Measurements from ENCODE around the gene PIP5K1C. TPM values are rescaled to one million over a fixed set of nuclear protein-coding genes. Genes with fewer than 3 reads are reported as not detected.
"Not testable (repeated sequence)": the region's sequence is repeated elsewhere in the genome, so short reads cannot be mapped to it uniquely, and the experiment has no call there.

The PIP5K1C gene
- polyA plus RNA-seq, 3 donors = 8.7 to 18.7 (median 18.0) TPM

DNA sequence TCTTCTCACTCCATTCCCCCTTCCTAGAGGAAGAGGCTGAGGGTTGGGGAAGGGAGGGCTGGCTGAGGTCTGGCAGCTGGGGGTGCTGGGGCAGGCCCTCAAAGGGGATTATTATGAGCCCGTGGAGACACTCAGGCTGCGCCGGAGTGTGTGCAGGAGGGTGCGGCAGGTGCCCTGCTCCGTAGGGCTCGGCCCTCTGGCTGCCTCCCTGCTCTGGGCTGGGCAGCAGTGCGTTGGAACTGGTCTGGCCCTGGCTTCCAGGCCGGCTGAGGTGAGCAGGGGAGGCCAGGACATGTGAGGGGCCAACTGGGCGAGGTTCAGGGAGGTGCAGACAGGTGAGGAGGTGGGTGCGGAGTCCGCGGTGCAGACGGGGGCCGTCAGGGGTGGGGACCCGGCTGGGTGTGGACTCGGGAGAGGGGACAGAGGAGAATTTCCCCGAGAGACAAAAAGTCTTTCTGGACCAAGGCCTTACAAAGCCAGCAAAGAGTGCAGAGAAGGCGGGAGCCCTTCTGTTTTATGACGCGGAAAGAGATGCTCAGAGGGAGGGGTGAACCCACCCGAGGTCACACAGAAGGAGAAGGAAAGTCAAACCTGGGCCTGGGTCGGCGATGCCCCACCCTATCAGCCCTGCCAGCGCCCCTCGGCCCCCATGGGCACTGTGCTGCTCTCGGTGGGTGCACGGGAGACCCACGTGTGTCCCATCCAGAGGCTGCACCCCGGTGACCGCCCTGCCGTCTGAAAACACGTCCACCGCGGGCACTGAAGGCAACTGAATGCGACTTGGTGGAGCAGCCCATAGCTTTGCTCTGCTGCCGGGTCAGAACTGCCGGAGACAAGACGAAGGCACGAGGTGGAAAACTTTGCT, 31.0 kb downstream of the PIP5K1C start:
- 72 to 83% (median 76%) methylated on average over 39 of the region's 39 CpGs for WGBS, 3 donors
- no peak overlapping the region for H3K27ac ChIP-seq (ENCODE audit: low read depth, low read length)

DNA sequence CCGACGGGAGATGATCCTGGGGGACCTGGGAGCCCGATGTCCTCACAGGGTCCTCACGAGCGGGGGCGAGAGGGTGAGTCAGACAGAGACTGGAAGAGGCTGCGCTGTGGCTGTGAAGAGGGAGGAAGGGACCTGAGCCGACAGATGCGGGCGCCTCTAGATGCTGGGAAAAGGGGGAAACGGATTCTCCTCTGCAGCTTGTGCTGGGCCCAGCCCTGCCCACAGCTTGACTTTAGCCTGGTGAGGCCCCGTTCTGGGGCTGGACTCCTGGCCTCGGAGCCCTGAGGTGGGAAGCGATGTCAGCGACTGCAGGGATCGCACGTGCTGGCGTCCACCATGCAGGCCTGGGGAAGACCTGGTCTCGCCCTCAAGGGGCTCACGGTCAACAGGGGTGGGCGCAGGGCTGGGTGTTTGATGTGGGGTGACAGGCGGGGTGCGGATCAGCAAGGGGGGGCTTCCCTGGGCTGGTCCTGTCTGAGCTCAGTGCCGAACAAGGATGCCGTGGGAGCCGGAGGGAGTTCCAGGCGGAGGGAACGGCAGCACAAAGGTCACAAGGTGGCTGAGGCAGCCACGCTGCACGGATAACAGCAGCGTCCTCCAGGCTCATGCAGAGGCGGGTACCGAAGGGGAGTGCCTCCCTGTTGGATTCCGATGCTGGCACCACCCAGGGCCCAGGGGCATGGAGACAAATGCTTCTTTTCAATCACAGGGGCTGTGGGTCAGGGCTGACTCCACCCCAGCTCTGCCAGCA, 31.8 kb downstream of the PIP5K1C start:
- WGBS, 3 donors = 72 to 82% (median 74%) methylated on average over 33 to 34 of the region's 34 CpGs
- H3K27ac ChIP-seq (ENCODE audit: low read depth, low read length) = no peak overlapping the region

DNA sequence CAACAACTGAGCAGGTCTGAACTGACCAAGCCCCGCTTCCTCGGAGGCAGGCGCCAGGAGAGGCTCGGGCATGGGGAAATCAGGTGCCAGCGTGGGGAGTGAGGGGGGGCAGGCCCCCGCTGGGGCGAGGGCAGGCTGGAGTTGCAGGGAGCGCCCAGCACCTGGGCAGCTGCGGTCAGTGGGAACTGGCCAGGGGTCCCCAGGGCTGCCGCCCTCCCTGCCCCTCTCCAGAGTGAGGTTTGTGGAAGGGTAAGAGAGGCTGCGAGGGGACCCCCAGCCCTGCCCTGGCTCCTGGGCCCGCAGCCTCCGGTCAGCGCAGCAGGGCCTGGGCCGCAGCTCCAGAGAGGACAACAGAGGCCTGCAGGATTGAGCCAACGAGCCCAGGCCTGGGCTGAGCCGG, 32.5 kb downstream of the PIP5K1C start:
- 84 to 90% (median 89%) methylated on average over 16 to 17 of the region's 17 CpGs for WGBS, 3 donors
- H3K27ac ChIP-seq (ENCODE audit: low read depth, low read length) = no peak overlapping the region

DNA sequence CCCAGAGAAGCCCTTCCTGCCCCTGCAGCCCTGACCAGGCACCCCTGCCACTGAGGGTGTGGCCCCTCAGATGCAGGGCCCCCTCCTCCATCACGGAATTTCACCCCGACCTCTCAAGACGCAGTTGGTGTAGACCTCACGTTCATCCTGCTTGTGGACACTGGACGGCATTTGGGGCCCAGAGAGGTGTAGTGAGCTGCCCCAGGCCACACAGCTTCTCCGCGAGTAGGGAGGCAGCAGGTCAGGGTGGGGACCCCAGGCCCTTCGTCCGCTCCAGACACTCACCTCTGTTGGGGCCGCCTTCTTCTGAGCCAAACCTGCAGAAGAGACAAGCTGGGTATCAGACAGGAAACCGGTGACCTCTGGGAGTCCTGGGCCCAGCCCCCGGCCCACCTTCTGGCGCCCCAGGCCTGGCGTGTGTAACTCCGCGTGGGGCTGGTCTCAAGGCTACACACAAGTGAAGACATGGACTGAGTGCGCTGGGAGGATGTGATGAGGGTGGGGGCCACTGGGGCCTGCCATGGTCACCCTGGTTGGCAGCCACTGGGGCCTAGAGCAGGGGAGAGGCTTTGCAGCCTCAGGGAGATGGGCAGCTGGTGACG, 33.1 kb downstream of the PIP5K1C start:
- H3K27ac ChIP-seq (ENCODE audit: low read depth, low read length) = no peak overlapping the region

DNA sequence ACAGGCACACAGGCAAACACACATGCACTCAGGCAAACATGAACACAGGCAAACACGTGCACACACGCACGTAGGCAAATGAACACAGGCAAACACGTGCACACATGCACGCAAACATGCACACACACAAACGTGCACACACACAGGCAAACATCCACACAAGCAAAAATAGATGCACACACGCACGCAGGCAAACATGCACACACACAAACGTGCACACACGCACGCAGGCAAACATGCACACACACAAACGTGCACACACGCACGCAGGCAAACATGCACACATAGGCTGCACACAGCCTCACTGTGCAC, 33.8 kb downstream of the PIP5K1C start:
- H3K27ac ChIP-seq (ENCODE audit: low read depth, low read length) = not testable (repeated sequence)
- WGBS, 3 donors = 88 to 92% (median 89%) methylated on average over 14 of the region's 14 CpGs

More for the DNA sequence above, 33.1 kb downstream of the PIP5K1C start:
- 87 to 90% (median 87%) methylated on average over 18 of the region's 18 CpGs for WGBS, 3 donors

DNA sequence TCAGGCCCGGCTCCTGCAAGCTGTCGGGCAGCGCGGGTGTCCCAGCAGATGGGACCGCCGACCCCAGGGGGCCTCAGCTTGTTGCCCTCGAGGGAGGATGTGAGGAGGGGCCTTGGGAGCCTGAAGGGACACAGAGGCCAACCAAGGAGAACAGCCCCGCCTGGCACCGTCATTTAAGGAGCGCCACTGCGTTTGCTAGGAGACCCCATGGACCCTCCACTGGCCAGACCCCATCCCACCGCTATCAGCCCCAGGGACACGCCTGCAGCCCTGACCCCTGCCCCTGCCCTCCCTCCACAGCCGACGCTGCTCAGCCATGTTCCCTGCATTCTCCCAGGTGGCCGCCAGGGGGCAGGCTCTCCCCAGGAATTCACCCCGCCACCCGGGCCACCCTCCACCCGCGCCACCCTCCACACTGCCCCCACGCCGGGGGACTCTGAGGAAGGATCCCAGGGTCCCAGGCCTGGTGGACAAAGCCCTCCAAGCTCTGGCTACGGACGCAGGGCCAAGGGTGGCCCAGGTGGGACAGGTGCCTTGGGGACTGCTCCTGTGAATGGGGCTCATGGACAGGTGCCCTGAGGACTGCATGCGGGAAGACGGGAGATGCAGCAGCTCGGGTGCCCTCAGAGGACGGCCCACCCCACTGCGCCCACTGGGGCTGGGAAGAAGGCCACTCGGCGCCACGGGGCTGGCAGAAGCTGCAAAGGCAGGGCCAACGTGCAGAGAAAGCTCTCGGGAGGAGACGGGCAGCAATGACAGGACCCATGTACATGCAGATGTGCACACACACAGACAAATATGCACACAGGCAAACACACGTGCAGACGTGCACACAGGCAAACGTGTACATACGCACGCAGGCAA, 34.4 kb downstream of the PIP5K1C start:
- H3K27ac ChIP-seq (ENCODE audit: low read depth, low read length) = no peak overlapping the region
- WGBS, 3 donors = 27 to 46% (median 41%) methylated on average over 39 to 40 of the region's 40 CpGs

DNA sequence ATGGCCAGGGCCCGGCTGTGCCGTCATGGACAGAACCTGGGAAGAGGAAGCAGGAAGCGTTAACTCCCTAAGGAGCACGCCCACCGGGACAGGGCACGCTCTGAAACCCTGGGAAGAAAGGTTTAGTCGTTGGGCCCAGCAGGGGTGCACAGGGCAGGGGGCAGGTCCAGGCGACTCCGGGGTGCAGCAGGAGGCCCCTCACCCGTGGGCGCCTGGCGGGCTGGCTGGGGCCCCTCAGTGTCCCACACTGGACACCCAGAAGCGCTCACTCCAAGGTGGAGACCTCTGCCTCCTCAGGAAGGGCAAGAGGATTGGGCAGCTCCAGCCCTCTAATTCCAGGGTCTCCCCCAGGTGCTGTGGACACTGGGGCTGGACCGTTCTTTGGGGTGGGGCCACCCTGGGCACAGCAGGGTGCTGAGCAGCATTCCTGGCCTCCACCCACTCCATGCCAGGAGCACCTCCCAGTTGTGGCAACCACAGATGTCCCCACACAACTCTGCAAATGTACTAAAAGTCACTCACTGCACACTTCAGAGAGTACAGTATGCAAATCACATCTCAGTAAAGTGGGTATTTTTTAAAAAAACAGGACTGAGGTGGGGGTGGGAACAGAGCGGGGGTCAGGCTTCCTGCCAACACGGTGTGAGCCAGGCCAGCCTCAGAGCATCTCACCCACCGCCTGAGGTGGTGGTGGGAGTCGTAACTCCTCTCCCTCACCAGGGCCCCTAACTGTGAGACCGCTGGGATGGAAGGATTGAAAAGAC, 35.2 kb downstream of the PIP5K1C start:
- no peak overlapping the region for H3K27ac ChIP-seq (ENCODE audit: low read depth, low read length)

DNA sequence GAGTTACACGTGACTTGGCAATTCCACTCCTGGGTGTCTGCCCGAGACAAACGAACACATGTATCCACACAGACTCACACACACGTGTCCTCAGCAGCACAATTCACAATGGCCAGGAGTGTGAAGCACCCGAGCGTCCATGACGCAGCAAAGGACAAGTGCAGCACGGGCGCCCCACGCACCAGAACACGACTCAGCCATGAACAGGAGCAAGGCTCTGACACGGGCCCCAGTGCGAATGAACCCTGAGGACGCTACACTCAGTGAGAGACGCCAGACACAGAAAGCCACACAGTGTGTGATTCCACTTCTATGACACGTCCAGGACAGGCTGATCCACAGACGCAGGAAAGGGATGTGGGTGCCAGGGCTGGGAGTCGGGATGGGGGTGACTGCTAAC, 36.4 kb downstream of the PIP5K1C start:
- 92 to 94% (median 94%) methylated on average over 18 of the region's 18 CpGs for WGBS, 3 donors
- H3K27ac ChIP-seq (ENCODE audit: low read depth, low read length) = no peak overlapping the region

More for the DNA sequence above, 35.2 kb downstream of the PIP5K1C start:
- 79 to 83% (median 83%) methylated on average over 16 to 19 of the region's 19 CpGs for WGBS, 3 donors

DNA sequence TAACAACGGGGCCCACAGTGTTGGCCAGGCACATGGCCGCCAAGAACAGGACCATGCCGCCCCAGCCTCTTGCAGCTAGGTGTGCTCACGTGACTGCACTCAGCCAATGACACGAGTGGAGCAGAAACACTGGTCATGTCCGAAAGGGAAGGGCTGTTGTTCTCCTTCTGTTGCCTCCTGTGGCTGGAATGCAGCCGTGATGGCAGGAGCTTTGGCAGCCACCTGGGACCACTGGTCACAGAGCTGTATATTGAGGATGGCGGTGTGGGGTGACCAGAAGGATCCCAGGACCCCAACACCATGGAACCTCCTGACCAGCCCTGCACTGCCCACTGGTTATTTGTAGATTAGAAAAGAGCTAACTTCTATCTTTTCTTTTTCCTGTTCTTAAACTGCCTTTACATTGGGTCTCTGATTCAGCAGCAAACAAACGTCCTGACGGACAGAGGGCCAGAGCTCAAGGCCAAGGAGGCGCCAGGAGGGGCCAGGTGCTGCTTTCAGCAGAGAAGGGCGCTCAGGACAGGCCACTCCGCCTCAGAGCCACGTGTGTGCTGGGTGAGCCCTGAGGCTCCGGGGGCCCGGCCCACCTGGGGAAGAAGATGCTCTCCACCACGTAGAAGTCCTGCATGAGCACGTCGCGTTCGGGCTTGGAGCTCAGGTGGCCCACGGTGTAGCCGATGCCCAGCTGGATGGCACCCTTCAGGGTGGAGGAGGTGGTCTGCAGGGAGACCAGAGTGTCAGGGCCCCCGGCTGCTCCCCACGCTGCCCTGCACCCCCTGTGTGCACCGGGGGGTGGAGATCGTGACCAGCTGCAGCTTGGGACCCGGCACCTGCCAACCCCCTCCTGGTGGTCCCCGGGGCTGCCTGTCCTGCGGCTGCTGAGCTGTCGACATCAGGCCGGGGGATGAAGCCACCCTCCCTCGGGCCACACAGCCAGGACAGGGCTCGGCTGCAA, 38.7 kb downstream of the PIP5K1C start:
- WGBS, 3 donors = 94 to 95% (median 94%) methylated on average over 34 of the region's 34 CpGs
- no peak overlapping the region for H3K27ac ChIP-seq (ENCODE audit: low read depth, low read length)

DNA sequence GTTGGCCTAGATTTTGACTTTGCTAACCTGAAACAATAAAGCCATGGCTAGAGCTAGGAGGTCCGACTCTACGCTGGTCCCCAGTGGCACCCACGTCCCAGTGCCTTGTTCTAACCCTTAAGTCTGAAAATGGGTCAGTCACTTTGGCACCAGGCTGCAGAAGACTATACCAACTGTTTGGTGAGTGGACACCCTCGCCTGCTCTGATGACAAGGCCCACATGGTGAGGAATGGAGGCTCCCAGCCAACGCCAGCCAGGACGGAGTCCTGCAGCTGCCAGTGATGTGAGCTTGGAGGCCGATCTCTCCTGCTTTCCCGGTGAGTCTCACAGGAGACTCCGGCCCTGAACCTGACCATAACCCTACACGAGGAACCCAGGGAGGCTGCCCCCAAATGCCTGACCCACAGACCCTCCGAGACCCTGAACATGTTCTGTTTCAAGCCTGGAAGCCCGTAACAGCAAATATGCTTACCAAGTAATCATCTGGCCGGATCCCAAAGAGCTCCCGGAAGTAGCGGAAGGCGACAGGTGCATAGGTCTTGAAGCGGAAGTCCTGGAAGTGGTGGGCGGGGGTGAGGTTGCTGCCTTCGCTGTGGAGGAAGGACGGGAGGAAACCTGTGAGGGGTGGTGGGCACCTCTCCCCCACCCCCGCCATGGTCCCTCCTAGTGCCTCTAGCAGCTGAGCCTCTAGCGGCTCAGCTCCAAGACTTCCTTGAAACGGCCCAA, 39.6 kb downstream of the PIP5K1C start:
- WGBS, 3 donors = 76 to 81% (median 77%) methylated on average over 21 to 23 of the region's 23 CpGs

DNA sequence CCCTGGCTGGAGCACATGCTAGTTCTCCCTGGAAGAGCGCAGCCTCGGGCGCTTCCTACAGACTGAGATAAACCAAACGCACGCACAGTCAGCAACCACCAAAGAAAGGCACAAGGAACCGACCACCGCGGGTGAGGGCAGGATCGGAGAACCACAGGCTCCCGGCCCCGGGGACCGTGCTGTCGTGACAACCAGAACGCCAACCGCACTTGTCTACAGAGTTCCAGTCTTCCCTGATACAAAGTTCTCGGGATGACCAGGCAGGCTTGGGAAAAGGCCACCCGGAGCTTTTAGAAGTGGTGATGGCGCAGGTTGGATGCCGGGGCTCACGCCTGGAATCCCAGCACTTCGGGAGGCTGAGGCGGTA, 40.5 kb downstream of the PIP5K1C start:
- 91 to 97% (median 93%) methylated on average over 22 of the region's 22 CpGs for WGBS, 3 donors
- H3K27ac ChIP-seq (ENCODE audit: low read depth, low read length) = no peak overlapping the region

More for the DNA sequence above, 39.6 kb downstream of the PIP5K1C start:
- no peak overlapping the region for H3K27ac ChIP-seq (ENCODE audit: low read depth, low read length)

DNA sequence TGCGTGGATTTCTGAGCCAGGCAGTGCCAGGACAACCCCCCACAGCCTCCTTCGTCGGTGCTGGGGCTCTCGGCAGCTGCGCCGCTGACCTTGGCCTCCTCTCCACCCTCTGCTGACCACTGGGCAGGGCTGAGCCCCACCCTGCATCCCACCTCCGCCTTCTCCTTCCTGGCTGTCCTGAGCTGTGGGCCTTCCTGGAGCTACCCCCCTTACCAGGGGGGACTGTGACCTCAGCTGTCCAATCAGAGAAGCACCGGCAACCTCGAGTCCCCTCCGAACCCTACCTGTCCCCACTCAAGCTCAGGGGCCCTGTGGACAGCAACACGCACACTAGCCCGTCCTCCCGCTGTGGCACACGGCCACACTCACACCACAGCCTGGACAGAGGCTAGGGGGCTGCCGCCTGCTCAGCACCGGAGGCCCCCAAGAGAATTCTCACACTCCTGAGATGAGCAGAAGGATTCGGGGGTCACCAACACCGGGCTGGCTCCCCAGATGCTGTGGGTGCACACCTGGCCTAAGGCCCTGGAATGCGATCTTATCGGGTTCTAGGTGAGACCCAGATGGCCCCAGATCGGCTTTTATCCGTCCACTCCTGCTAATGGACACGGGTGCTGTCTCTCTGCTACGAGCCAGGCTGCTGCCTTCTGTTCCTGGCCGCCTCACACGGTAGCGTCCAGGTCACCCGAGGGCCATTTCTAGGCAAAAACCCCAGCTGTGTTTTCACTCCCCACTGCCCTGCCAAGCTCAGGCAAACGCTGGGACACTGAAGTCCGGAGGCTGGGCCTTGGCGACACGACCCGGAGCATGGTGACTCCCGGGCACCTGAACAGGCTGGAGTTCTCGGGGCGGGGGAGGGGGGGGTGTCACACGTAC, 41.2 kb downstream of the PIP5K1C start:
- 87 to 94% (median 91%) methylated on average over 35 to 37 of the region's 37 CpGs for whole genome bisulfite sequencing, 3 donors
- H3K27ac ChIP-seq (ENCODE audit: low read depth, low read length) = no peak overlapping the region

DNA sequence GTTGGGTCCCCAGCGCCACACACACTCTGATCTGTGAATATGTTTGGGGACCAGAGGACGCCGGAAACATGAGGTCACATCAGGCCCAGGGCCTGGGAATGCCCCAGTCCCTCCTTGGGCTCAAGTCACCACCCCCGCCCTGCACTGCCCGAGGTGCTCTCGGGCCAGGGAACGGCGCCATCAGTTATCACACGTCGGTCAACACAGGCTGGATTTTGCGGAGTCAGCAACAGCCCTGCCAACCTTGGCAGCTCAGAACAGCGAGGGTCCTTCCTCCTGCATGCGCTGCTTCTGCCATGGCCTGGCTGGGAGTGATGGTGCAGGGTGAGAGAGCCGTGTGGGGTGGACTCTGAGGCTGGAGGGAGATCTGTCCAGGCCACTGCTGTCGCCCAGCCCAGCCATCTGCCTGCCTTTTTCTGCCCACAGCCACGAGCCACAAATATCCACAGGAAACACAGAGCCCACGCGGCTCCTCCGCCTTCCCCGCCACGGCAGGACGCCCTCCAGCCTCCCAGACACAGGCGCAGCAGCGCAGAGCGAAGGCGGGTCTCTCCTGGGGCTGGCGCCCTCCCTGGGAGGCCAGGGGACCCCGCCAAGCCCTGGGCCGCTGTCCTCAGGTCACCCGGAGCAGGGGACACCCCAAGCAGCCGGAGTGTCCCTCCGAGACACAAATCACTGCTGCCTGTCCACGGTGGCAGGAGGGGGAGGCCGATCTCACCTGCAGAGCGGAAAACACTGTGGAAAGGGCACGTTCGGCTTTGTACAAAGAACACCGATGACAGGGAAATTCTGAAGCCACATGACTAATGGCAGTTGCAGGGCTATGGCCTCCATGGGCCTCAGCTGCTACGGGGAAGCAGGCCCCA, 42.0 kb downstream of the PIP5K1C start:
- 71 to 86% (median 84%) methylated on average over 34 to 39 of the region's 39 CpGs for WGBS, 3 donors

DNA sequence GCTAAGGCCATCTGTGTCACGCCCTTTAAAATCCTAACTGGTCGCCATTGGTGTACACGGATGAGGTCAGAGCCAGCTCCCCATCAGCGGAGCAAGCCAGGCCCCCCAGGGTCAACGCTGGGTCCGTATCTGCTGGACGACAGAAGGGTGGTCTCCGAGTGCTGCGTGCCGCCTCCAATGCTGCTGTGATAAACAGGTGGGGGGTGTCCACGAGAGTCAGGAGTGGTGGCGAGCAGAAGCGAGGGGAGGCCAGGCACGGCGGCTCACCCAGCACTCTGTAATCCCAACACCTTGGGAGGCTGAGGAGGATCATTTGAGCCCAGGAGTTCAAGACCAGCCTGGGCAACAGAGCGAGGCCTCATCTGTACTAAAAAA, 42.9 kb downstream of the PIP5K1C start:
- WGBS, 3 donors = 95 to 97% (median 97%) methylated on average over 16 of the region's 16 CpGs
- H3K27ac ChIP-seq (ENCODE audit: low read depth, low read length) = no peak overlapping the region

More for the DNA sequence above, 42.0 kb downstream of the PIP5K1C start:
- no peak overlapping the region for H3K27ac ChIP-seq (ENCODE audit: low read depth, low read length)
